Measurements from ENCODE around the gene PPP1R18.
"Not testable (repeated sequence)": the region's sequence is repeated elsewhere in the genome, so short reads cannot be mapped to it uniquely, and the experiment has no call there.

Gene PPP1R18

GRCh38 chr6:30686009-30686907, at the start of gene PPP1R18:
TSS of gene PPP1R18 (minus strand) at chr6:30686645. CDS start at chr6:30686018, 627 bp downstream.
- peak within 1 kb of the TSS; percentile 87 for H3K9ac ChIP-seq (ENCODE audit: low read depth, low read length)
- no peaks in the 10 kb centered on the region for H3K36me3 ChIP-seq (ENCODE audit: insufficient read depth, low read length)
- peaks cover 15% of the 10 kb centered on the region for H3K4me1 ChIP-seq (ENCODE audit: insufficient read depth, low read length)
- H3K9me3 ChIP-seq (ENCODE audit: control insufficient read depth, insufficient read depth, low read length) = no peaks in the 10 kb centered on the region

- Histone ChIP-seq H3K9me3 (ENCODE audit: control insufficient read depth, insufficient read depth, low read length) (no peaks in the 10 kb centered on the region), H3K9ac (ENCODE audit: low read depth, low read length) (no peak overlapping the region), H3K4me1 (ENCODE audit: insufficient read depth, low read length) (no peaks in the 10 kb centered on the region; the same call in 1 of the 2 replicates), H3K36me3 (ENCODE audit: insufficient read depth, low read length) (peaks cover 38% of the 10 kb centered on the region)
Measured at GRCh38 chr6:30735668-30736314, 49.3 kb upstream of the PPP1R18 start.

GRCh38 chr6:30732237-30732943, 45.9 kb upstream of the PPP1R18 start:
- Histone ChIP-seq H3K4me1 (ENCODE audit: insufficient read depth, low read length) (peaks cover 2% of the 10 kb centered on the region; the same call in 1 of the 2 replicates), H3K9ac (ENCODE audit: low read depth, low read length) (no peak overlapping the region), H3K36me3 (ENCODE audit: insufficient read depth, low read length) (peaks cover 17% of the 10 kb centered on the region), H3K9me3 (ENCODE audit: control insufficient read depth, insufficient read depth, low read length) (no peaks in the 10 kb centered on the region)

- Histone ChIP-seq H3K4me1 (ENCODE audit: insufficient read depth, low read length) (peaks cover 2% of the 10 kb centered on the region; the same call in 1 of the 2 replicates), H3K9ac (ENCODE audit: low read depth, low read length) (no peak overlapping the region; the same call in 1 of the 2 replicates), H3K36me3 (ENCODE audit: insufficient read depth, low read length) (peaks cover 8% of the 10 kb centered on the region), H3K9me3 (ENCODE audit: control insufficient read depth, insufficient read depth, low read length) (no peaks in the 10 kb centered on the region)
Measured at GRCh38 chr6:30730601-30731435, 44.4 kb upstream of the PPP1R18 start.

- Histone ChIP-seq H3K9ac (ENCODE audit: low read depth, low read length) (no peak overlapping the region), H3K9me3 (ENCODE audit: control insufficient read depth, insufficient read depth, low read length) (no peaks in the 10 kb centered on the region), H3K4me1 (ENCODE audit: insufficient read depth, low read length) (peaks cover 3% of the 10 kb centered on the region; the same call in 1 of the 2 replicates), H3K36me3 (ENCODE audit: insufficient read depth, low read length) (peaks cover 18% of the 10 kb centered on the region)
Measured at GRCh38 chr6:30727920-30728553, 41.6 kb upstream of the PPP1R18 start.

GRCh38 chr6:30726506-30727413, 40.3 kb upstream of the PPP1R18 start:
- no peak overlapping the region for H3K9ac ChIP-seq (ENCODE audit: low read depth, low read length)
- no peaks in the 10 kb centered on the region for H3K9me3 ChIP-seq (ENCODE audit: control insufficient read depth, insufficient read depth, low read length)
- H3K4me1 ChIP-seq (ENCODE audit: insufficient read depth, low read length) = peaks cover 5% of the 10 kb centered on the region; the same call in 1 of the 2 replicates
- peaks cover 22% of the 10 kb centered on the region for H3K36me3 ChIP-seq (ENCODE audit: insufficient read depth, low read length)

GRCh38 chr6:30725713-30726505, 39.5 kb upstream of the PPP1R18 start:
- Histone ChIP-seq H3K36me3 (ENCODE audit: insufficient read depth, low read length) (peaks cover 24% of the 10 kb centered on the region), H3K9me3 (ENCODE audit: control insufficient read depth, insufficient read depth, low read length) (no peaks in the 10 kb centered on the region), H3K4me1 (ENCODE audit: insufficient read depth, low read length) (peaks cover 5% of the 10 kb centered on the region; the same call in 1 of the 2 replicates), H3K9ac (ENCODE audit: low read depth, low read length) (no peak overlapping the region)

GRCh38 chr6:30724906-30725667, 38.6 kb upstream of the PPP1R18 start:
- Histone ChIP-seq H3K9ac (ENCODE audit: low read depth, low read length) (no peak overlapping the region), H3K36me3 (ENCODE audit: insufficient read depth, low read length) (peaks cover 24% of the 10 kb centered on the region)

GRCh38 chr6:30723843-30724741, 37.6 kb upstream of the PPP1R18 start:
- peaks cover 21% of the 10 kb centered on the region for H3K36me3 ChIP-seq (ENCODE audit: insufficient read depth, low read length)
- not testable (repeated sequence) for H3K4me1 ChIP-seq (ENCODE audit: insufficient read depth, low read length); H3K9ac ChIP-seq (ENCODE audit: low read depth, low read length); H3K9me3 ChIP-seq (ENCODE audit: control insufficient read depth, insufficient read depth, low read length)

More at GRCh38 chr6:30724906-30725667, 38.6 kb upstream of the PPP1R18 start:
- 0 out of 2 replicates have a peak, but pooled peaks cover 3% of the 10 kb centered on the region for H3K4me1 ChIP-seq (ENCODE audit: insufficient read depth, low read length)
- no peaks in the 10 kb centered on the region for H3K9me3 ChIP-seq (ENCODE audit: control insufficient read depth, insufficient read depth, low read length)

- H3K9ac ChIP-seq (ENCODE audit: low read depth, low read length); H3K4me1 ChIP-seq (ENCODE audit: insufficient read depth, low read length); H3K9me3 ChIP-seq (ENCODE audit: control insufficient read depth, insufficient read depth, low read length): not testable (repeated sequence)
- H3K36me3 ChIP-seq (ENCODE audit: insufficient read depth, low read length) = peaks cover 21% of the 10 kb centered on the region
Measured at GRCh38 chr6:30723159-30723842, 36.9 kb upstream of the PPP1R18 start.

Measured in ES-I3 (cell line).